Naive thymus-derived CD8-positive, alpha-beta T cell (primary cell): ENCODE results near the gene OSTM1. TPM values are rescaled to one million over a fixed set of nuclear protein-coding genes. Genes with fewer than 3 reads are reported as not detected.

Source experiments
- ATAC-seq, 2 donors: fragments of 150-1000 bp; cut with Tn5 transposase in 1 of 2; sonication (Bioruptor Pico), chemical (Tn5 transposase) in 1 of 2; 1 replicate in 1 of 2; 2 replicates in 1 of 2; pipeline ENCODE4 v1.10.0; 2021; ENCODE audit warnings: mild to moderate bottlenecking in 2 of 2, moderate library complexity in 2 of 2
- POLR2A ChIA-PET: fragments of 350-600 bp; sonication (Branson Sonifier 250); formaldehyde crosslinking; loops from one replicate; lab custom pipeline; 2021; ENCODE audit warnings: antibody characterized with exemption; lab: Charles Lee
- DNase-seq, 10 donors: peaks; one replicate each; pipeline versions ENCODE4 v3.0.0 to v3.0.0-alpha.2; 2020 to 2022
- H3K27ac Mint-ChIP-seq, 10 donors: one replicate each; pipeline ENCODE4 v1.8.0; 2020 to 2022; ENCODE audit warnings: mild to moderate bottlenecking in 10 of 10, mixed read lengths in 10 of 10, moderate library complexity in 4 of 10, inconsistent platforms in 1 of 10
- H3K27me3 Mint-ChIP-seq, 5 donors: one replicate each; pipeline ENCODE4 v1.8.0; 2021 to 2022; ENCODE audit warnings: mixed read lengths in 5 of 5
- H3K36me3 Mint-ChIP-seq, 3 donors: one replicate each; pipeline ENCODE4 v1.8.0; 2020 to 2022; ENCODE audit warnings: mixed read lengths in 3 of 3, mild to moderate bottlenecking in 2 of 3, inconsistent platforms in 1 of 3
- H3K4me1 Mint-ChIP-seq, 4 donors: one replicate each; pipeline ENCODE4 v1.8.0; 2021 to 2022; ENCODE audit warnings: mixed read lengths in 4 of 4
- H3K4me3 Mint-ChIP-seq, 10 donors: one replicate each; pipeline ENCODE4 v1.8.0; 2020 to 2022; ENCODE audit warnings: mild to moderate bottlenecking in 10 of 10, mixed read lengths in 10 of 10, moderate library complexity in 6 of 10, inconsistent platforms in 1 of 10
- H3K9me3 Mint-ChIP-seq, 9 donors: one replicate each; pipeline ENCODE4 v1.8.0; 2020 to 2022; ENCODE audit warnings: mixed read lengths in 9 of 9, mild to moderate bottlenecking in 3 of 9, inconsistent platforms in 1 of 9, moderate library complexity in 1 of 9
- polyA plus RNA-seq, 3 donors: library from polyadenylated mRNA; unstranded; fragments of 300-500 nt; fragmentation: Illumina TruSeq; gene quantifications; one replicate each; pipeline ENCODE4 v1.2.3, GENCODE V29; 2021
- total RNA-seq, 8 experiments: library from RNA in 2 of 8; stranded (reverse) in 2 of 8; gene quantifications; one replicate each; pipeline ENCODE4 v1.2.3 and lab custom pipeline; 2021 to 2026

Gene OSTM1
- total and polyA plus RNA-seq, 5 experiments from 2014 or later = 34.1 to 49.6 (median 40.8) TPM

GRCh38 chr6:108115598-108116058 is 41.1 kb upstream of the OSTM1 start:
- DNase-seq (no peak), ATAC-seq (no peak)
- peak overlapping the region in 9 of 10 donors; percentile 46 to 82 (median 71) for H3K4me3 Mint-ChIP-seq
- peaks cover 0 to 7% (median 5%) of the 10 kb centered on the region in 3 donors for H3K36me3 Mint-ChIP-seq
- H3K27ac Mint-ChIP-seq = peak overlapping the region in 1 of 10 donors; percentile 6
- H3K9me3 Mint-ChIP-seq = no peaks in the 10 kb centered on the region
- H3K27me3 Mint-ChIP-seq = peaks cover 45 to 95% (median 72%) of the 10 kb centered on the region in 5 donors
- POLR2A ChIA-PET = no interaction called here
- H3K4me1 Mint-ChIP-seq = peaks cover 30 to 57% (median 47%) of the 10 kb centered on the region in 4 donors

GRCh38 chr6:108114841-108115597 is 40.5 kb upstream of the OSTM1 start:
- peaks cover 45 to 93% (median 70%) of the 10 kb centered on the region in 5 donors for H3K27me3 Mint-ChIP-seq
- H3K27ac Mint-ChIP-seq = peak overlapping the region in 1 of 10 donors; percentile 6
- POLR2A ChIA-PET = no interaction called here
- peaks cover 0 to 7% (median 5%) of the 10 kb centered on the region in 3 donors for H3K36me3 Mint-ChIP-seq
- ATAC-seq (peak; percentile 23 to 24), DNase-seq (no peak)
- no peaks in the 10 kb centered on the region for H3K9me3 Mint-ChIP-seq
- H3K4me3 Mint-ChIP-seq = peak overlapping the region; percentile 46 to 82 (median 72)
- H3K4me1 Mint-ChIP-seq = peaks cover 30 to 55% (median 47%) of the 10 kb centered on the region in 4 donors

- POLR2A ChIA-PET = no interaction called here
- peak overlapping the region in 1 of 10 donors; percentile 59 for H3K27ac Mint-ChIP-seq
- H3K27me3 Mint-ChIP-seq = peaks cover 45 to 90% (median 70%) of the 10 kb centered on the region in 5 donors
- H3K36me3 Mint-ChIP-seq = peaks cover 0 to 5% (median 5%) of the 10 kb centered on the region in 3 donors
- H3K9me3 Mint-ChIP-seq = no peaks in the 10 kb centered on the region
- ATAC-seq (no peak), DNase-seq (peak in 2 of 10 donors; percentile 31 to 33)
- peak overlapping the region; percentile 38 to 74 (median 65) for H3K4me3 Mint-ChIP-seq
- H3K4me1 Mint-ChIP-seq = peaks cover 26 to 47% (median 39%) of the 10 kb centered on the region in 4 donors
Measured at GRCh38 chr6:108113557-108114519, 39.3 kb upstream of the OSTM1 start.

- Mint-ChIP-seq H3K36me3 (no peaks in the 10 kb centered on the region), H3K9me3 (no peaks in the 10 kb centered on the region), H3K4me3 (no peak overlapping the region), H3K27me3 (peaks cover 22 to 45% (median 34%) of the 10 kb centered on the region in 5 donors), H3K4me1 (peaks cover 0 to 4% (median 1%) of the 10 kb centered on the region in 4 donors), H3K27ac (no peak overlapping the region)
- ATAC-seq (no peak), DNase-seq (no peak)
- POLR2A ChIA-PET = no interaction called here
Measured at GRCh38 chr6:108108374-108108773, 33.8 kb upstream of the OSTM1 start.

- ATAC-seq = no peak
- Mint-ChIP-seq H3K27me3 (peaks cover 14 to 32% (median 22%) of the 10 kb centered on the region in 5 donors), H3K9me3 (no peaks in the 10 kb centered on the region), H3K36me3 (no peaks in the 10 kb centered on the region), H3K27ac (no peak overlapping the region), H3K4me1 (no peaks in the 10 kb centered on the region), H3K4me3 (no peak overlapping the region)
- POLR2A ChIA-PET = no interaction called here
- DNase-seq = no peak
Measured at GRCh38 chr6:108107102-108107501, 32.6 kb upstream of the OSTM1 start.

GRCh38 chr6:108106694-108107093 is 32.2 kb upstream of the OSTM1 start:
- no peaks in the 10 kb centered on the region for H3K4me1 Mint-ChIP-seq
- H3K27me3 Mint-ChIP-seq = peaks cover 12 to 29% (median 18%) of the 10 kb centered on the region in 5 donors
- ATAC-seq (no peak), DNase-seq (no peak)
- no peaks in the 10 kb centered on the region for H3K9me3 Mint-ChIP-seq
- H3K36me3 Mint-ChIP-seq = no peaks in the 10 kb centered on the region
- H3K27ac Mint-ChIP-seq = no peak overlapping the region
- no peak overlapping the region for H3K4me3 Mint-ChIP-seq
- POLR2A ChIA-PET = no interaction called here

- Mint-ChIP-seq H3K4me1 (no peaks in the 10 kb centered on the region), H3K9me3 (no peaks in the 10 kb centered on the region), H3K27me3 (peaks cover 10 to 25% (median 16%) of the 10 kb centered on the region in 5 donors)
Measured at GRCh38 chr6:108106261-108106660, 31.7 kb upstream of the OSTM1 start.

GRCh38 chr6:108105571-108105970 is 31.0 kb upstream of the OSTM1 start:
- ATAC-seq (no peak), DNase-seq (no peak)
- Mint-ChIP-seq H3K27me3 (peaks cover 6 to 18% (median 10%) of the 10 kb centered on the region in 5 donors), H3K4me1 (no peaks in the 10 kb centered on the region), H3K4me3 (no peak overlapping the region), H3K9me3 (no peaks in the 10 kb centered on the region), H3K36me3 (no peaks in the 10 kb centered on the region), H3K27ac (no peak overlapping the region)
- POLR2A ChIA-PET = no interaction called here

More at GRCh38 chr6:108106261-108106660, 31.7 kb upstream of the OSTM1 start:
- DNase-seq (no peak), ATAC-seq (no peak)
- no peak overlapping the region for H3K4me3 Mint-ChIP-seq
- no peaks in the 10 kb centered on the region for H3K36me3 Mint-ChIP-seq
- POLR2A ChIA-PET = no interaction called here
- H3K27ac Mint-ChIP-seq = no peak overlapping the region

- Mint-ChIP-seq H3K27me3 (peaks cover 0 to 9% (median 3%) of the 10 kb centered on the region in 5 donors), H3K4me3 (no peak overlapping the region), H3K9me3 (peaks cover 0 to under 1% (median 0%) of the 10 kb centered on the region in 9 donors), H3K36me3 (no peaks in the 10 kb centered on the region), H3K27ac (no peak overlapping the region), H3K4me1 (no peaks in the 10 kb centered on the region)
- DNase-seq (no peak), ATAC-seq (no peak)
- POLR2A ChIA-PET = no interaction called here
Measured at GRCh38 chr6:108102965-108103364, 28.4 kb upstream of the OSTM1 start.

GRCh38 chr6:108100003-108100402 is 25.5 kb upstream of the OSTM1 start:
- Mint-ChIP-seq H3K27ac (no peak overlapping the region), H3K27me3 (peaks cover 3 to 22% (median 10%) of the 10 kb centered on the region in 5 donors), H3K4me1 (no peaks in the 10 kb centered on the region), H3K4me3 (no peak overlapping the region), H3K36me3 (no peaks in the 10 kb centered on the region), H3K9me3 (peaks cover 0 to 3% (median 0%) of the 10 kb centered on the region in 9 donors)
- POLR2A ChIA-PET = interaction anchor here (0.6 kb wide), 1 partner anchor 119 kb away, joined by 4 read pairs; no protein-coding TSS in a partner anchor
- ATAC-seq = no peak
- no peak for DNase-seq

GRCh38 chr6:108097882-108098281 is 23.3 kb upstream of the OSTM1 start:
- Mint-ChIP-seq H3K27me3 (peaks cover 0 to 29% (median 15%) of the 10 kb centered on the region in 5 donors), H3K4me3 (no peak overlapping the region), H3K9me3 (peaks cover 0 to 3% (median 0%) of the 10 kb centered on the region in 9 donors), H3K4me1 (no peaks in the 10 kb centered on the region), H3K36me3 (no peaks in the 10 kb centered on the region), H3K27ac (no peak overlapping the region)
- DNase-seq (no peak), ATAC-seq (no peak)
- POLR2A ChIA-PET = interaction anchor here (0.7 kb wide), 1 partner anchor 1276 kb away, joined by 3 read pairs; no protein-coding TSS in a partner anchor

GRCh38 chr6:108093781-108094300 is 19.3 kb upstream of the OSTM1 start:
- no peak for DNase-seq
- no peaks in the 10 kb centered on the region for H3K4me1 Mint-ChIP-seq
- H3K27me3 Mint-ChIP-seq = peaks cover 0 to 37% (median 19%) of the 10 kb centered on the region in 5 donors
- no peaks in the 10 kb centered on the region for H3K36me3 Mint-ChIP-seq
- no peak overlapping the region for H3K4me3 Mint-ChIP-seq
- ATAC-seq = no peak
- POLR2A ChIA-PET = no interaction called here
- H3K9me3 Mint-ChIP-seq = peaks cover 0 to 3% (median 0%) of the 10 kb centered on the region in 9 donors
- no peak overlapping the region for H3K27ac Mint-ChIP-seq
